Calu3 (cell line): Measurements from ENCODE around the gene RGS17. TPM values are rescaled to one million over a fixed set of nuclear protein-coding genes. Genes with fewer than 3 reads are reported as not detected.

ENCODE experiments used
- BruUV-seq: library from RNA; stranded (reverse); fragments of 400-500 nt; replicated peaks from 2 replicates; lab custom pipeline; 2021; lab: Mats Ljungman, UMichigan
- CTCF ChIA-PET: fragments of 300-600 bp; sonication (Branson Sonifier 250); formaldehyde crosslinking; loops from one replicate; lab custom pipeline; 2022; ENCODE audit warnings: antibody characterized with exemption; lab: Charles Lee
- DNase-seq: peaks from one replicate; pipeline ENCODE4 v3.0.0; 2022
- H3K27ac Mint-ChIP-seq: one replicate; pipeline ENCODE4 v1.8.0; 2022; ENCODE audit warnings: mixed read lengths; ENCODE audit not compliant: unreplicated experiment
- H3K27me3 Mint-ChIP-seq: one replicate; pipeline ENCODE4 v1.8.0; 2022; ENCODE audit warnings: mixed read lengths; ENCODE audit not compliant: unreplicated experiment
- H3K36me3 Mint-ChIP-seq: one replicate; pipeline ENCODE4 v1.8.0; 2022; ENCODE audit warnings: mild to moderate bottlenecking, moderate library complexity, mixed read lengths; ENCODE audit not compliant: insufficient read depth, unreplicated experiment
- H3K4me1 Mint-ChIP-seq: one replicate; pipeline ENCODE4 v1.8.0; 2022; ENCODE audit warnings: mild to moderate bottlenecking, low read depth, mixed read lengths; ENCODE audit not compliant: unreplicated experiment
- H3K4me3 Mint-ChIP-seq: one replicate; pipeline ENCODE4 v1.8.0; 2022; ENCODE audit warnings: mild to moderate bottlenecking, low read depth, moderate library complexity, mixed read lengths; ENCODE audit not compliant: unreplicated experiment
- H3K9me3 Mint-ChIP-seq: one replicate; pipeline ENCODE4 v1.8.0; 2022; ENCODE audit warnings: low read depth, mixed read lengths; ENCODE audit not compliant: unreplicated experiment
- CTCF ChIP-seq: fragments of 200-600 bp; IDR thresholded peaks from one replicate; pipeline ENCODE4 v1.8.0; 2022; ENCODE audit warnings: antibody characterized with exemption; ENCODE audit not compliant: unreplicated experiment
- intact Hi-C: fragments of 100-400 bp; cut with micrococcal nuclease; formaldehyde crosslinking; loops from one replicate; pipeline ENCODE4 v1.10.0; 2022; ENCODE audit not compliant: unreplicated experiment
- total RNA-seq: library from RNA; stranded (reverse); gene quantifications from 2 replicates; pipeline ENCODE4 v1.2.3, GENCODE V29; 2022

The RGS17 gene
- total RNA-seq, 1 experiment from 2014 or later = 0.78 TPM

- DNase-seq = no peak
- CTCF ChIA-PET = no interaction called here
- Mint-ChIP-seq H3K27ac (no peak overlapping the region), H3K4me3 (no peak overlapping the region), H3K27me3 (no peaks in the 10 kb centered on the region), H3K4me1 (no peaks in the 10 kb centered on the region), H3K36me3 (no peaks in the 10 kb centered on the region), H3K9me3 (no peaks in the 10 kb centered on the region)
- TF ChIP-seq CTCF = no peak
- intact Hi-C loops = no loop called here
- BruUV-seq = no TSS peak
Observed at GRCh38 chr6:153073841-153074240, 57.2 kb downstream of the RGS17 start.

- TF ChIP-seq CTCF = no peak
- CTCF ChIA-PET = no interaction called here
- no peak for DNase-seq
- H3K4me3 Mint-ChIP-seq = no peak overlapping the region
- intact Hi-C loops = no loop called here
- no peaks in the 10 kb centered on the region for H3K9me3 Mint-ChIP-seq
- no TSS peak for BruUV-seq
- no peaks in the 10 kb centered on the region for H3K27me3 Mint-ChIP-seq
- no peaks in the 10 kb centered on the region for H3K36me3 Mint-ChIP-seq
- no peaks in the 10 kb centered on the region for H3K4me1 Mint-ChIP-seq
- no peak overlapping the region for H3K27ac Mint-ChIP-seq
Observed at GRCh38 chr6:153070756-153071155, 60.3 kb downstream of the RGS17 start.

- no TSS peak for BruUV-seq
- H3K36me3 Mint-ChIP-seq = no peaks in the 10 kb centered on the region
- H3K27ac Mint-ChIP-seq = no peak overlapping the region
- CTCF ChIA-PET = interaction anchor here (0.5 kb wide), 1 partner anchor 1688 kb away, joined by 4 read pairs; no protein-coding TSS in a partner anchor
- H3K9me3 Mint-ChIP-seq = no peaks in the 10 kb centered on the region
- intact Hi-C loops = no loop called here
- no peaks in the 10 kb centered on the region for H3K27me3 Mint-ChIP-seq
- TF ChIP-seq CTCF = no peak
- H3K4me1 Mint-ChIP-seq = no peaks in the 10 kb centered on the region
- H3K4me3 Mint-ChIP-seq = no peak overlapping the region
- DNase-seq = no peak
Observed at GRCh38 chr6:153069897-153070296, 61.2 kb downstream of the RGS17 start.

GRCh38 chr6:153065222-153065621 is 65.9 kb downstream of the RGS17 start:
- Mint-ChIP-seq H3K4me3 (no peak overlapping the region), H3K4me1 (peaks cover 7% of the 10 kb centered on the region), H3K36me3 (no peaks in the 10 kb centered on the region), H3K27ac (no peak overlapping the region), H3K9me3 (no peaks in the 10 kb centered on the region), H3K27me3 (no peaks in the 10 kb centered on the region)
- no TSS peak for BruUV-seq
- CTCF ChIA-PET = no interaction called here
- intact Hi-C loops = no loop called here
- no peak for TF ChIP-seq CTCF
- no peak for DNase-seq
